Astrocyte (in vitro differentiated cells and primary cell): ENCODE measurements around the gene MT4. TPM values are rescaled to one million over a fixed set of nuclear protein-coding genes. Genes with fewer than 3 reads are reported as not detected.
A peak's percentile ranks its signal among the peaks of the same experiment; 100 is the strongest.

Experiments
- DNase-seq: peaks from one replicate; pipeline ENCODE4 v3.0.0-alpha.2; 2010; ENCODE audit warnings: low read depth
- FAIRE-seq: peaks from 2 replicates; lab custom pipeline; 2011; peaks lifted over from hg19 to GRCh38; lab: Jason Lieb, UNC
- H2AFZ ChIP-seq: 2 replicates; pipeline ENCODE4 v1.6.0; 2012; ENCODE audit warnings: low read depth, low read length, inconsistent platforms
- H3K27ac ChIP-seq: 2 replicates; pipeline ENCODE4 v1.5.1; 2011; ENCODE audit warnings: low read depth, low read length, inconsistent platforms
- H3K27me3 ChIP-seq: 2 replicates; pipeline ENCODE4 v1.6.0; 2011; ENCODE audit warnings: low read length, inconsistent platforms; ENCODE audit not compliant: insufficient read depth
- H3K36me3 ChIP-seq: 2 replicates; pipeline ENCODE4 v1.5.1; 2011; ENCODE audit warnings: low read length, inconsistent platforms; ENCODE audit not compliant: insufficient read depth
- H3K4me1 ChIP-seq: 2 replicates; pipeline ENCODE4 v1.5.1; 2011; ENCODE audit warnings: low read length, inconsistent platforms; ENCODE audit not compliant: insufficient read depth
- H3K4me2 ChIP-seq: 2 replicates; pipeline ENCODE4 v1.6.0; 2012; ENCODE audit warnings: low read length, inconsistent platforms
- H3K4me3 ChIP-seq: 2 replicates; pipeline ENCODE4 v1.5.1; 2011; ENCODE audit warnings: low read depth, mild to moderate bottlenecking, low read length, inconsistent platforms; ENCODE audit not compliant: insufficient read depth
- H3K79me2 ChIP-seq: 2 replicates; pipeline ENCODE4 v1.6.0; 2012; ENCODE audit warnings: mild to moderate bottlenecking, low read length, inconsistent platforms; ENCODE audit not compliant: insufficient read depth
- H3K9ac ChIP-seq: 2 replicates; pipeline ENCODE4 v1.6.0; 2012; ENCODE audit warnings: mild to moderate bottlenecking, low read length, inconsistent platforms
- H3K9me3 ChIP-seq: 2 replicates; pipeline ENCODE4 v1.5.1; 2012; ENCODE audit warnings: low read depth, mild to moderate bottlenecking, low read length, inconsistent platforms; ENCODE audit not compliant: insufficient read depth
- H4K20me1 ChIP-seq: 2 replicates; pipeline ENCODE4 v1.6.0; 2012; ENCODE audit warnings: low read length, inconsistent platforms; ENCODE audit not compliant: insufficient read depth
- H3K27ac Mint-ChIP-seq: one replicate; pipeline ENCODE4 v1.8.0; 2021; ENCODE audit warnings: mild to moderate bottlenecking, mixed read lengths; ENCODE audit not compliant: unreplicated experiment
- H3K27me3 Mint-ChIP-seq: one replicate; pipeline ENCODE4 v1.8.0; 2021; ENCODE audit warnings: low read depth, mixed read lengths; ENCODE audit not compliant: unreplicated experiment
- H3K36me3 Mint-ChIP-seq: one replicate; pipeline ENCODE4 v1.8.0; 2021; ENCODE audit warnings: low read depth, mixed read lengths; ENCODE audit not compliant: unreplicated experiment
- H3K4me1 Mint-ChIP-seq: one replicate; pipeline ENCODE4 v1.8.0; 2021; ENCODE audit warnings: low read depth, mixed read lengths; ENCODE audit not compliant: unreplicated experiment
- H3K4me3 Mint-ChIP-seq: one replicate; pipeline ENCODE4 v1.8.0; 2021; ENCODE audit warnings: mild to moderate bottlenecking, moderate library complexity, mixed read lengths; ENCODE audit not compliant: unreplicated experiment
- H3K9me3 Mint-ChIP-seq: one replicate; pipeline ENCODE4 v1.8.0; 2021; ENCODE audit warnings: mild to moderate bottlenecking, mixed read lengths; ENCODE audit not compliant: unreplicated experiment
- EZH2 ChIP-seq: IDR thresholded peaks from 2 replicates; pipeline ENCODE4 v1.6.1; 2012; ENCODE audit warnings: mild to moderate bottlenecking, low read length, inconsistent platforms; ENCODE audit not compliant: insufficient read depth
- total RNA-seq: library from RNA; stranded (reverse); gene quantifications from 2 replicates; pipeline ENCODE4 v1.2.1, GENCODE V29; 2021
- TF ChIP-seq, protein P1 (sequence below): IDR thresholded peaks from 2 replicates; pipeline ENCODE4 v1.5.1; 2011; ENCODE audit warnings: low read depth, mild to moderate bottlenecking, inconsistent platforms, low read length, moderate library complexity; ENCODE audit not compliant: insufficient read depth

Gene MT4
- total RNA-seq, 1 donor from 2014 or later, result not detected

DNA sequence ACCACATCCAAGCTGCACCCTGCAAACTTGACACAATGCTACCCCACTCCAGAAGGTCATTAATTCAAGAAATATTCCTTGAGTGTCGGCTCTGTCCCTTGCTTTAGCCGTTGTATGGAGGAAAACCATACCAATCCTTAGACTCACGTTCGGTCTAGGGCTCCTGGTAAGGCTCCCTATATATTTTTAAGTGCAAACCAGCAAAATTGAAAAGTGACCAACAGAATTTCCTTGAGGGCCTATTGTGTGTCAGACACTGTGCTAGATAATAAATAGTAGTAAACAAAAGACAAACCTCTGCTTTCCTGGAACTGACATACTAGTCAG, 44.7 kb upstream of the MT4 start:
- H3K27ac ChIP-seq, result no peak overlapping the region
- TF ChIP-seq, protein P1, sequence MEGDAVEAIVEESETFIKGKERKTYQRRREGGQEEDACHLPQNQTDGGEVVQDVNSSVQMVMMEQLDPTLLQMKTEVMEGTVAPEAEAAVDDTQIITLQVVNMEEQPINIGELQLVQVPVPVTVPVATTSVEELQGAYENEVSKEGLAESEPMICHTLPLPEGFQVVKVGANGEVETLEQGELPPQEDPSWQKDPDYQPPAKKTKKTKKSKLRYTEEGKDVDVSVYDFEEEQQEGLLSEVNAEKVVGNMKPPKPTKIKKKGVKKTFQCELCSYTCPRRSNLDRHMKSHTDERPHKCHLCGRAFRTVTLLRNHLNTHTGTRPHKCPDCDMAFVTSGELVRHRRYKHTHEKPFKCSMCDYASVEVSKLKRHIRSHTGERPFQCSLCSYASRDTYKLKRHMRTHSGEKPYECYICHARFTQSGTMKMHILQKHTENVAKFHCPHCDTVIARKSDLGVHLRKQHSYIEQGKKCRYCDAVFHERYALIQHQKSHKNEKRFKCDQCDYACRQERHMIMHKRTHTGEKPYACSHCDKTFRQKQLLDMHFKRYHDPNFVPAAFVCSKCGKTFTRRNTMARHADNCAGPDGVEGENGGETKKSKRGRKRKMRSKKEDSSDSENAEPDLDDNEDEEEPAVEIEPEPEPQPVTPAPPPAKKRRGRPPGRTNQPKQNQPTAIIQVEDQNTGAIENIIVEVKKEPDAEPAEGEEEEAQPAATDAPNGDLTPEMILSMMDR, result no peak
- TF ChIP-seq EZH2, result no peak
- H3K79me2 ChIP-seq, result peaks cover 20% of the 10 kb centered on the region
- H3K9me3 Mint-ChIP-seq, result no peaks in the 10 kb centered on the region
- no peak for FAIRE-seq
- H2AFZ ChIP-seq, result peak overlapping the region; percentile 90
- H3K9me3 ChIP-seq, result no peaks in the 10 kb centered on the region
- peaks cover 3% of the 10 kb centered on the region for H3K4me1 Mint-ChIP-seq
- no peaks in the 10 kb centered on the region for H3K36me3 ChIP-seq
- no peak for DNase-seq
- no peak overlapping the region for H3K27ac Mint-ChIP-seq
- no peaks in the 10 kb centered on the region for H3K27me3 ChIP-seq
- peak overlapping the region; percentile 87 for H3K4me3 Mint-ChIP-seq
- peaks cover under 1% of the 10 kb centered on the region for H3K36me3 Mint-ChIP-seq
- peak overlapping the region; percentile 81 for H3K4me3 ChIP-seq
- H3K4me1 ChIP-seq, result peaks cover 5% of the 10 kb centered on the region
- H4K20me1 ChIP-seq, result peaks cover 20% of the 10 kb centered on the region
- H3K4me2 ChIP-seq, result peak overlapping the region; percentile 95
- H3K9ac ChIP-seq, result peak overlapping the region; percentile 41
- no peaks in the 10 kb centered on the region for H3K27me3 Mint-ChIP-seq

DNA sequence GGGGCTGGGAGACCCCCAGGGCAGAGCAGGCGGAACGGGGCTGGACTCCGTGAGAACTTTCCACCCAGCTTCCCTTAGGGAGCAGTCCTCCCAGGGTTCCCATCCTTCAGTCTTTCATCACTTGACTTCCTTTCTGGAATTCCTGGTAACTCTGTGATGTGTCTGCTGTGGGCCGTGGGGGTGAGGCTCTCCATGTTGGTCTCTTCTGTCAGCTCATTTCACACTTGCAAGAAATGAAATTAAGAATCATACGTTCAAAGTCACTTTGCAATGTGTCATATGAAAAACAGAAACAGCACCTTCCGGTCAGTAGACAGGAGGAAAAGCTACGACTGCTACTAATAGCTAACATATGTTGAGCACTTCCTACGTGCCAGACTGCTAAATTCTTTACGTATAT, 39.6 kb upstream of the MT4 start:
- Histone ChIP-seq H3K9me3 (no peaks in the 10 kb centered on the region), H2AFZ (no peak overlapping the region)

DNA sequence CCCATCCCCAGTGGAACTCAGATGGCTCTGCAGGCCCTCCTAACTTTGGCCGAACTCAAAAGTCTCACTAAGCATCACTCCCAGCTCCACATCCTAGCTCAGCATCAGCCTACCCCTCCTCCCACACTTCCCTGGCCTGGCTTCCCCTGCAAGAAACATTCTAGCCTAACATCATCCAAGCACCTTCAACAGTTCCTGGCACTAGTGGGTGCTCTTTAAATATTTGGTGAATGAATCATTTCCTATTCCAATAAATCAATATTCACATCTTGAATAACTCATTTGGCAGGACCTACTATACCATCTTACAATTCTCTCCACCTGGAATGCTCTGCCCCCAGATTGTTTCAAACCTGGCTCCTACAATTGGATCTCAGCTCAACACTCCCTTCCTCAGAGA, 34.0 kb upstream of the MT4 start:
- peak; percentile 32 for DNase-seq
- H3K9me3 ChIP-seq, result no peaks in the 10 kb centered on the region
- H3K4me3 Mint-ChIP-seq, result no peak overlapping the region
- FAIRE-seq, result no peak
- no peaks in the 10 kb centered on the region for H3K4me1 ChIP-seq
- no peak overlapping the region for H3K27ac ChIP-seq
- no peaks in the 10 kb centered on the region for H3K79me2 ChIP-seq
- H3K4me1 Mint-ChIP-seq, result no peaks in the 10 kb centered on the region
- H3K27ac Mint-ChIP-seq, result no peak overlapping the region
- H3K36me3 ChIP-seq, result no peaks in the 10 kb centered on the region
- H3K36me3 Mint-ChIP-seq, result no peaks in the 10 kb centered on the region
- no peaks in the 10 kb centered on the region for H4K20me1 ChIP-seq
- no peak overlapping the region for H3K9ac ChIP-seq
- H3K4me2 ChIP-seq, result peak overlapping the region; percentile 21
- peaks cover 7% of the 10 kb centered on the region for H3K27me3 ChIP-seq
- TF ChIP-seq, protein P1, result no peak
- no peak for TF ChIP-seq EZH2
- H3K9me3 Mint-ChIP-seq, result no peaks in the 10 kb centered on the region
- H3K27me3 Mint-ChIP-seq, result peaks cover 40% of the 10 kb centered on the region
- H3K4me3 ChIP-seq, result no peak overlapping the region
- no peak overlapping the region for H2AFZ ChIP-seq

More for the DNA sequence above, 39.6 kb upstream of the MT4 start:
- Mint-ChIP-seq H3K4me3 (no peak overlapping the region), H3K36me3 (no peaks in the 10 kb centered on the region), H3K27me3 (peaks cover 9% of the 10 kb centered on the region), H3K4me1 (peaks cover 3% of the 10 kb centered on the region), H3K9me3 (no peaks in the 10 kb centered on the region), H3K27ac (no peak overlapping the region)
- H3K79me2 ChIP-seq, result no peaks in the 10 kb centered on the region
- no peak for TF ChIP-seq EZH2
- TF ChIP-seq, protein P1, result no peak
- H4K20me1 ChIP-seq, result no peaks in the 10 kb centered on the region
- H3K4me1 ChIP-seq, result peaks cover 6% of the 10 kb centered on the region
- H3K4me3 ChIP-seq, result no peak overlapping the region
- H3K27ac ChIP-seq, result no peak overlapping the region
- peak; percentile 54 for FAIRE-seq
- peak overlapping the region; percentile 59 for H3K4me2 ChIP-seq
- DNase-seq, result no peak
- no peaks in the 10 kb centered on the region for H3K36me3 ChIP-seq
- H3K27me3 ChIP-seq, result no peaks in the 10 kb centered on the region
- no peak overlapping the region for H3K9ac ChIP-seq
